Right lung (tissue), 5 donors: ENCODE data around the gene TLE4. TPM values are rescaled to one million over a fixed set of nuclear protein-coding genes. Genes with fewer than 3 reads are reported as not detected.

Experiments
- DNase-seq, 2 donors: peaks; one replicate each; pipeline ENCODE4 v3.0.0-alpha.2; 2013
- polyA plus RNA-seq, 5 donors: library from polyadenylated mRNA; unstranded; fragments of 120-200 nt; gene quantifications; one replicate each; pipeline versions ENCODE4 v1.2.1 to v1.2.3, GENCODE V29; 2013; ENCODE audit warnings: inconsistent platforms in 1 of 5, low replicate concordance in 1 of 5; ENCODE audit not compliant: insufficient read length in 5 of 5, insufficient read depth in 1 of 5

Gene TLE4
- polyA plus RNA-seq, 5 donors = 27.1 to 35.7 (median 28.2) TPM

GRCh38 chr9:79687131-79687447 is 115.3 kb downstream of the TLE4 start:
- DNase-seq = no peak

GRCh38 chr9:79688363-79688762 is 116.6 kb downstream of the TLE4 start:
- DNase-seq = no peak

- DNase-seq = no peak
Measured at GRCh38 chr9:79689576-79689975, 117.8 kb downstream of the TLE4 start.

- no peak for DNase-seq
Measured at GRCh38 chr9:79691496-79691895, 119.7 kb downstream of the TLE4 start.

- no peak for DNase-seq
Measured at GRCh38 chr9:79692857-79693571, 121.2 kb downstream of the TLE4 start.

- no peak for DNase-seq
Measured at GRCh38 chr9:79693750-79694149, 122.0 kb downstream of the TLE4 start.

GRCh38 chr9:79694208-79694607 is 122.4 kb downstream of the TLE4 start:
- DNase-seq = no peak

GRCh38 chr9:79694676-79695400 is 123.1 kb downstream of the TLE4 start:
- DNase-seq = no peak

GRCh38 chr9:79695531-79696175 is 123.9 kb downstream of the TLE4 start:
- DNase-seq = no peak

GRCh38 chr9:79698967-79699366 is 127.2 kb downstream of the TLE4 start:
- DNase-seq = no peak

- no peak for DNase-seq
Measured at GRCh38 chr9:79699479-79699878, 127.7 kb downstream of the TLE4 start.

- DNase-seq = no peak
Measured at GRCh38 chr9:79700607-79701360, 129.0 kb downstream of the TLE4 start.

GRCh38 chr9:79701651-79702050 is 129.9 kb downstream of the TLE4 start:
- DNase-seq = no peak

GRCh38 chr9:79705704-79706103 is 133.9 kb downstream of the TLE4 start:
- DNase-seq = no peak

GRCh38 chr9:79706512-79706911 is 134.7 kb downstream of the TLE4 start:
- DNase-seq = no peak

GRCh38 chr9:79707589-79707988 is 135.8 kb downstream of the TLE4 start:
- DNase-seq = no peak

GRCh38 chr9:79708541-79708940 is 136.8 kb downstream of the TLE4 start:
- DNase-seq = no peak

- no peak for DNase-seq
Measured at GRCh38 chr9:79709743-79710674, 138.2 kb downstream of the TLE4 start.

GRCh38 chr9:79711874-79712273 is 140.1 kb downstream of the TLE4 start:
- no peak for DNase-seq

- no peak for DNase-seq
Measured at GRCh38 chr9:79719021-79719420, 147.3 kb downstream of the TLE4 start.

GRCh38 chr9:79719989-79720388 is 148.2 kb downstream of the TLE4 start:
- DNase-seq = no peak
